C4-2B (cell line): ENCODE results near the gene BCR.

ENCODE experiments used
- ZFX ChIP-seq: fragments of 450-650 bp; IDR thresholded peaks from 2 replicates; pipeline ENCODE4 v1.6.1; 2017
- TF ChIP-seq, protein P1 (sequence below): fragments of 450-650 bp; conservative IDR thresholded peaks from 2 replicates; pipeline ENCODE4 v1.5.1; 2017; ENCODE audit warnings: mild to moderate bottlenecking

DNA sequence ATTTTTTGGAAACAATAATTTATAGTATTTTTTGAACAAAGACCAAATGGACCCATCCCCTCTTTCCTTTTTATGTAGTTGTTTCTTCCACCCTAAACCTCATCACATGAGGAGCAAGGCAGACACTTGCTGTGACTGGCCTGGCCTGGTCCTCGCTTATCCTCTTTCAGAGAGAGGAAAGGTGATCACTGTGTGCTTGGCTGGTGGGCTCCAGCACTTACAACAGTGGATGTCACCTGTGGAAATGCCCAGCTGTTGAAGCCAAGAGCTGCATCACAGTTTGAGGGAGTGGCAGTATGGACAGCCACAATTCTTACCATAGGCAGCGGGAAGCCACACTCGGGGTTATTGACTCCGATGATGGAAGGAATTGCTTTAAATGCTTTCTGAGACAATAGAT is 185.7 kb downstream of the BCR start:
- TF ChIP-seq, protein P1, sequence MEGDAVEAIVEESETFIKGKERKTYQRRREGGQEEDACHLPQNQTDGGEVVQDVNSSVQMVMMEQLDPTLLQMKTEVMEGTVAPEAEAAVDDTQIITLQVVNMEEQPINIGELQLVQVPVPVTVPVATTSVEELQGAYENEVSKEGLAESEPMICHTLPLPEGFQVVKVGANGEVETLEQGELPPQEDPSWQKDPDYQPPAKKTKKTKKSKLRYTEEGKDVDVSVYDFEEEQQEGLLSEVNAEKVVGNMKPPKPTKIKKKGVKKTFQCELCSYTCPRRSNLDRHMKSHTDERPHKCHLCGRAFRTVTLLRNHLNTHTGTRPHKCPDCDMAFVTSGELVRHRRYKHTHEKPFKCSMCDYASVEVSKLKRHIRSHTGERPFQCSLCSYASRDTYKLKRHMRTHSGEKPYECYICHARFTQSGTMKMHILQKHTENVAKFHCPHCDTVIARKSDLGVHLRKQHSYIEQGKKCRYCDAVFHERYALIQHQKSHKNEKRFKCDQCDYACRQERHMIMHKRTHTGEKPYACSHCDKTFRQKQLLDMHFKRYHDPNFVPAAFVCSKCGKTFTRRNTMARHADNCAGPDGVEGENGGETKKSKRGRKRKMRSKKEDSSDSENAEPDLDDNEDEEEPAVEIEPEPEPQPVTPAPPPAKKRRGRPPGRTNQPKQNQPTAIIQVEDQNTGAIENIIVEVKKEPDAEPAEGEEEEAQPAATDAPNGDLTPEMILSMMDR: no peak
- TF ChIP-seq ZFX: no peak
